Measurements from ENCODE around the gene KLK7. TPM values are rescaled to one million over a fixed set of nuclear protein-coding genes. Genes with fewer than 3 reads are reported as not detected.

The KLK7 gene
- total RNA-seq, 1 donor from 2014 or later, result 0.41 TPM

DNA sequence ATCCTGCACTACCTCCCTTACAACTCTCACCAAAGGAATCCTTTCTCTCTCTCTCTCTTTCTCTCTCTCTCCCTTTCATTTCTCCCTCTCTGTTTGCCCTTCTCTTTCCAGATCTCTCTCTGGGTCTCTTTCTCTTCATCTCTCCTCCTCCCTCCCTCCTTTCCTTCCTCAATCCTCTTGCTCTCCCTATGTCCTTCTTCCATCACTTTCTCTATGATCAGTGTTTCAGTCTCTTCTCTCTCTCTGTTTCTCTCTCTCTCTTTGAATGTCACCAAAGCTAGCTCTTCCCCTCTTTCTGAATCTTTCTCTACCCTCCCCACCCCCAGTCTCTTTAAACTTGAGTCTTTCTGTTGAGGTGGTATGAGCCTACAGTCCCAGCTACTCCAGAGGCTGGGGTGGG lies 52.7 kb downstream of the KLK7 start:
- TF ChIP-seq, protein P1, sequence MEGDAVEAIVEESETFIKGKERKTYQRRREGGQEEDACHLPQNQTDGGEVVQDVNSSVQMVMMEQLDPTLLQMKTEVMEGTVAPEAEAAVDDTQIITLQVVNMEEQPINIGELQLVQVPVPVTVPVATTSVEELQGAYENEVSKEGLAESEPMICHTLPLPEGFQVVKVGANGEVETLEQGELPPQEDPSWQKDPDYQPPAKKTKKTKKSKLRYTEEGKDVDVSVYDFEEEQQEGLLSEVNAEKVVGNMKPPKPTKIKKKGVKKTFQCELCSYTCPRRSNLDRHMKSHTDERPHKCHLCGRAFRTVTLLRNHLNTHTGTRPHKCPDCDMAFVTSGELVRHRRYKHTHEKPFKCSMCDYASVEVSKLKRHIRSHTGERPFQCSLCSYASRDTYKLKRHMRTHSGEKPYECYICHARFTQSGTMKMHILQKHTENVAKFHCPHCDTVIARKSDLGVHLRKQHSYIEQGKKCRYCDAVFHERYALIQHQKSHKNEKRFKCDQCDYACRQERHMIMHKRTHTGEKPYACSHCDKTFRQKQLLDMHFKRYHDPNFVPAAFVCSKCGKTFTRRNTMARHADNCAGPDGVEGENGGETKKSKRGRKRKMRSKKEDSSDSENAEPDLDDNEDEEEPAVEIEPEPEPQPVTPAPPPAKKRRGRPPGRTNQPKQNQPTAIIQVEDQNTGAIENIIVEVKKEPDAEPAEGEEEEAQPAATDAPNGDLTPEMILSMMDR (IDR thresholded peaks at IDR 0.05), result no peak
- ATAC-seq (no peak), DNase-seq (no peak)
- H3K36me3 ChIP-seq, result no peaks in the 10 kb centered on the region
- peaks cover 40% of the 10 kb centered on the region for H3K27me3 ChIP-seq
- H3K4me3 ChIP-seq, result no peak overlapping the region
- H3K27ac ChIP-seq, result no peak overlapping the region
- no peaks in the 10 kb centered on the region for H3K9me3 ChIP-seq
- intact Hi-C loops (cut with DNase I), result no loop called here
- no peaks in the 10 kb centered on the region for H3K4me1 ChIP-seq

DNA sequence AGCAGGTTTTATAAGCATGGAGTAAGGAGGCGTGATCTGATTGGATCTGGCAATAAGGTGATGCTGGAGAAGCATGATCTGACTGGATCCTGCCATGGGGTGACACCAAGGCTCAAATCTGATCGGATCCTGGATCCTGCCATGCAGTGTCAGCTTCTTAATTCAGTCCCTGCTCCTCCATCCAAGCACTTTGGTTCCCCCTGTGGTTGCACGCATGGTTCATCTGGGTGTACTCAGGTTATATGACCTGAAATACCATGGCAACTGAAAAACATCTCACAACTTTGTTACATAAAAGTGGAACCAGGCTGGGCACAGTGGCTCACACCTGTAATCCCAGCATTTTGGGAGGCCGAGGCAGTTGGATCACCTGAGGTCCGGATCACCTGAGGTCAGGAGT lies 54.9 kb downstream of the KLK7 start:
- TF ChIP-seq, protein P1 (IDR thresholded peaks at IDR 0.05), result no peak
- H3K4me1 ChIP-seq, result no peaks in the 10 kb centered on the region
- intact Hi-C loops (cut with DNase I), result no loop called here
- no peaks in the 10 kb centered on the region for H3K9me3 ChIP-seq
- H3K36me3 ChIP-seq, result no peaks in the 10 kb centered on the region
- ATAC-seq (no peak), DNase-seq (no peak)
- no peak overlapping the region for H3K27ac ChIP-seq
- no peak overlapping the region for H3K4me3 ChIP-seq
- H3K27me3 ChIP-seq, result peaks cover 41% of the 10 kb centered on the region

Other genes starting within 250 kb of the KLK7 start
- gene GPR32, start 213.5 kb downstream of the KLK7 start, total RNA-seq, result not detected
- gene ACP4, start 193.5 kb downstream of the KLK7 start, total RNA-seq, result not detected
- gene KLK1, start 160.1 kb downstream of the KLK7 start, total RNA-seq, result 1.7 TPM
- not detected for gene KLK15, start 150.3 kb downstream of the KLK7 start, total RNA-seq
- gene KLK3, start 129.0 kb downstream of the KLK7 start, total RNA-seq, result not detected
- gene KLK2, start 110.5 kb downstream of the KLK7 start, total RNA-seq, result not detected
- not detected for gene KLK4, start 72.5 kb downstream of the KLK7 start, total RNA-seq
- gene KLK5, start 30.9 kb downstream of the KLK7 start, total RNA-seq, result not detected
- gene KLK6, start 14.3 kb downstream of the KLK7 start, total RNA-seq, result not detected
- gene KLK8, start 17.7 kb upstream of the KLK7 start, total RNA-seq, result not detected
- 4.7 TPM for gene KLK10, start 35.8 kb upstream of the KLK7 start, total RNA-seq
- 10.8 TPM for gene KLK11, start 42.7 kb upstream of the KLK7 start, total RNA-seq
- not detected for gene KLK12, start 51.1 kb upstream of the KLK7 start, total RNA-seq
- not detected for gene KLK13, start 81.2 kb upstream of the KLK7 start, total RNA-seq
- not detected for gene KLK14, start 99.0 kb upstream of the KLK7 start, total RNA-seq
- 8.5 TPM for gene CTU1, start 124.5 kb upstream of the KLK7 start, total RNA-seq
- gene SIGLEC9, start 141.0 kb upstream of the KLK7 start, total RNA-seq, result 14.5 TPM
- gene SIGLEC7, start 158.4 kb upstream of the KLK7 start, total RNA-seq, result 11.0 TPM
- 20.7 TPM for gene CD33, start 241.2 kb upstream of the KLK7 start, total RNA-seq

All from upper lobe of right lung (tissue), 1 donor.